ENCODE results near the gene TRIM66.

Gene TRIM66

DNA sequence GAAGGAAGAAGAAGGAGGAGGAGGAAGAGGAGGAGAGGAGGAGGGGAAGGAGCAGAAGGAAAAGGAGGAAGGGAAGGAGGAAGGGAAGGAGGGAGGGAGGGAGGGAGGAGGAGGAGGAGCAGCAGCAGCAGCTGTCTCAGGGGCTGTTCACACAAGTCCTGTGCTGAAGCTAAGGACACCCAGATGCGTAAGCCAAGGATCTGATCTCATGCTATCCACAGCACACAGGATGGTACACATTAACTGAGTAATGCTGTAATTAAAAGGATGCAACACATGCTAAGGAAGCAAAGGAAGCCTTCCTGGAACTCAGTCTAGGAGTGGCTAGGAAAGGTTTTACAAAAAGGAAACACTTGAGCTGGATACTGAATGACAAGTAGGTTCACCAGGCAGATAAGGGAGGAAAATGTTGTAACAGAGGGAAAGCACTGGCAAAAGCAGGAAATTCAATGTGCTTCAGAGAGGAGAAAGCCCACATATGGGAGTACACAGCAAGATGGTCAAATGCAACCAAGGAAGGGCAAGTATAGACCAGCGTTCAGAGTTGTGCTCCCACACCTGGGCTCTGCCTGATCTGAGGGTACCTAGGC is 32.0 kb downstream of the TRIM66 start:
- DNase-seq = no peak

- DNase-seq = no peak
Observed at GRCh38 chr11:8649361-8649760, 33.1 kb downstream of the TRIM66 start.

GRCh38 chr11:8646873-8647272 is 35.6 kb downstream of the TRIM66 start:
- DNase-seq = no peak

- no peak for DNase-seq
Observed at GRCh38 chr11:8642196-8642841, 40.1 kb downstream of the TRIM66 start.

DNA sequence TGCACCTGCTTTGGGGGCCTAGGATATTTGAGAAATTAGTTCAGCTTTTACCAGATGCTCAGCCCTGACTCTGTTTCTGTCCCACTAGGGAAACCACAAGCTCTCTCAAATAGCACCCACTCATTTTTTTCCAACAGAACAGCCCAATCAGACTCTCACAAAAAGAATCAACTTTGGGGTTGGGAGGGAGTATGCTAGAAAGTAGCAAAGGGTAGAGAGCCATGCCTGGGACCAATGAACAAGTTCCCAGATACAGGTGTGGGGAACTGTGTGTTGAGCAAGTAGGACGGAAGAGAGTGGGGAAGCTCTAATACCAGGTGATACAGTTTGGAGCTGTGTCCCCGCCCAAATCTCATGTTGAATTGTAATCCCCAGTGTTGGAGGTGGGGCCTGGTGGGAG is 41.1 kb downstream of the TRIM66 start:
- no peak for DNase-seq

GRCh38 chr11:8640267-8640906 is 42.1 kb downstream of the TRIM66 start:
- no peak for DNase-seq

- DNase-seq = no peak
Observed at GRCh38 chr11:8639655-8640054, 42.8 kb downstream of the TRIM66 start.

- DNase-seq = no peak
Observed at GRCh38 chr11:8638300-8638699, 44.2 kb downstream of the TRIM66 start.

- no peak for DNase-seq
Observed at GRCh38 chr11:8636127-8636526, 46.3 kb downstream of the TRIM66 start.

DNA sequence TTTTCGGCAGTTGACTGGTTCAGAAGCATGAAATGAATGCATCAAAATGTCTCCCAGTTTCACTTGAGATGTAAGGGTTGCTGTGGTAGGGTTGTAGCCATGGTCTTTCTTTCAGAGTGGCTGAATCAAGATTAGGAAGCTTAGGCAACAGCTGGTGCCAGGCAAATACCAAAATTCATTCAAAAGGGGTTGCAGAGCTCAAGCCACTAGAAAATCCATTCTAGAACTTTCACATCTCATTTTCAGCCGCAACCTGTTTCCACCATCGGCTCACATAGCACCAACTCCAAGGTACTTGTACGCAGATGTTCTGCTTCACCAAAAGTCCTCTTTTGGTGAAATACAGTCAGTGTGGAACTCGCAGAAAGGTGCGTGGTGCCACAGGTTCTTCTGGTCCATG is 48.0 kb downstream of the TRIM66 start:
- no peak for DNase-seq

DNA sequence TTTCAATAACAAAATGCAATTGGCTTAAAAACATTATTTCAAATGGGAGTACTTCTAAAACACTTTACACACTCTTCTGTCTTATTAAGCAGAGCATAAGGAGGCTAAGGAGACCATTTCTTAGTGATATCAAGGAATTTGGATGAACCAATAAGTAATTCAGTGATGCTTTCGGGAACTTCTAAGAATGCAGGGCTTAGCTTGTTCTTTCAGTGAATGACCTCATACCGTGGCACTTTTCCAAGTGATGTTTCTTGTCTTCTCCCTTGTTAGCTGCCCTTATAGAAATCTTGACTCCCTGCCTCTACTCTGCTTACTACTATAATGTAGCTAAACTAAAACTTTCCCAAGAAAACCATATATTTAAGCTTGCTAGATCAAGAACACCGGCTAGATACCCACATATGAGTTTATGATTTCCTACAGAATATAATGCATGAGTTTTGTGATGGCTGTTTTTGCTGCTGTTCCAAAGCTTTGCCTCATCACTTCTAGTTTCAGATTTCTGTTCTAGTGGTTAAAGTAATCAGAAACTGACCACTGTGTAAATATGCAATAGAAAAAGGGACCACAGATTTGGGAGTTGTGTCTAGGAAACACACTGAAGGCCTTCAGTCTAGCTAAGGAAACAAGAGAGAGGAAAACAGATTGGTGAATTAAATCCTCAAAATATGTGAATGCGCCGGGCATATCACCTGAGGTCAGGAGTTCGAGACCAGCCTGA is 50.9 kb downstream of the TRIM66 start:
- no peak for DNase-seq

DNA sequence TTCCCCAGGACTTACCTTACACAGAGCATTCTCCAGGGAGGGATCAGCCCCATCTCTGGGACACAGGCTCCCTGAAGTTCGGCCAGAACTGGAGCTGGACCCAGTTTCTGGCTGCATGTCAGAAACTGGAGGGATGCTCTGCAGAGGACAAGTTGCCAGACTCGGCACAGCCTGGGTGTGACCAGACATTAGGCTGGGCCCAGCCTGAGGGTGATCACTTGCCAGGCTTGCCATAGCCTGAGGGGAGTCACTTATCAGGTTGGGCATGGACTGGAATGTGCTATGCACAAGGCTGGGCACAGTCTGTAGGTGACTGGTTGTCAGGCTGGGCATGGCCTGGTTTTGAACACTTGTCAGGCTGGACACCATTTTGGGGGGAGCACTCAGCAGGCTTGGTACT is 57.8 kb downstream of the TRIM66 start:
- DNase-seq = no peak

- DNase-seq = no peak
Observed at GRCh38 chr11:8621147-8621546, 61.3 kb downstream of the TRIM66 start.

DNA sequence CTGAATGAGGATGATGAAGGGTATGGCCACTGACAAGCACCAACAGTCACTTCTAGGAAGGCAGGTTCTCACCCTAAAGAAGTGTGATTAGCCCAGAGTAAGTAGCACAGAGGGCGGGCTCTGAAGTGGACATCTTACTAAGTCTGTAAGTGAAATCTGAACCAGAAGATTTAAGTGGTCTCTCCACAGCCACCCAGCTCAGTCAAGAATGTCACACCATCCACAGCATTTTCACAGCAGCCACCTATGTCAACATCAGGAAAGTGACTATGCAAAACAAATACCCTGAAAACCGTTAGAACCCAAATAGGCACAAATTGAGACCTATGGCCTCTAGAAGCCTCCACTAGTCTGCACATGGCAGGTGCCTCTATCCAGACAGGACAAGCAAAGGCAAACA is 65.4 kb downstream of the TRIM66 start:
- no peak for DNase-seq

DNA sequence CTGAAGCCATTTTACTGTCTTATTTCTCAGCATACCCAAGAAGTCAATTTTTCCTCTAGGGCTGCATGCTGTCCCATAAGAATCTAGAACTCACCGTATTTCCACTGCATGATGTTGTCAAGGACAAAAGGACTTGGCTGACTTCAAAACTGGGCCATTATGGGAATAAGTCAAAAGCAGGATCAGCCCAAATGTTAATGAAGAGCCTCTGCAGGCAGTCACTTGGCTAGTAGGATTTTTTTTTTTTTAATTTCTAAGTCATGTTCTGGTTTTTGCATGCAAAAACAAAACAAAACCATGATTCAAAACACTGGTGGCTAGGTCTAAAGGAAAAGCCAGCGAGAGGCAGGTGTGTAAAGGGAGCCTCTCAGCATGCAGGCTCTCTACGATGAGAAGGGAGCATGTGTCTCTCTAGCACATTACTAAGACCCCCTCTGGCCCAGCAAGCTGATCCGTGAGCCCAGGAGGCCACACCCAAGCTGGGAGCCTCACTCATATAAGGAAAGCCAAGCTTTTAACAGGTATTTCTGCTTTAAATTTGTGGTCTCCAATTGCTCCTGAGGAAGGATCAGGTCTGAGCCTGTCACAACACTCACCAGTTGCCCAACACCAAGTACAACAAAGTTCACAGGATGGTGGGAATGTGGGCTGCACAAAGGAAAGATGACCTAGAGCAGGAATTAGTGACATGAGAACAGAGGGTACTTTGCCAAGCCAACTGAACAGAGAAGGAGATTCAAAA is 67.0 kb downstream of the TRIM66 start:
- no peak for DNase-seq

DNA sequence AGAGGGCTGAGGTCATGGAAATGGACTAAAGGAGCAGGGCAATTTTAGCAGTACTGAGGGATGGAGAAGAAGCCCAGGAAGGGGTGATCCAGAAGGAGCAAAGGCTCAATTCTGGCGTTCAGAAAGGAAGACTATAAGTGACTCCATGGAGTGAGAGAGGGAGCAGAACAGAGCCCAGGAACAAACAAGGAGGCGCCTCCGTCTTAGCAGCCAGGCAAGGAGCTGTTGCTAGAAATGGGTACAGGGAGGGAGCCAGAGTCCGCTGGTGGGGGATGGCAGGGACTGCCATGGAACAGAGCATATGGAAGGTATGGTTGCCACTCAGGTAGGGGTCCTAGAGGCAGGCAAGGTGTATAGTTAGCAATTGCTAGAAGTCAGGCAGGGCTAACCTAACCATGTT is 68.0 kb downstream of the TRIM66 start:
- no peak for DNase-seq

DNA sequence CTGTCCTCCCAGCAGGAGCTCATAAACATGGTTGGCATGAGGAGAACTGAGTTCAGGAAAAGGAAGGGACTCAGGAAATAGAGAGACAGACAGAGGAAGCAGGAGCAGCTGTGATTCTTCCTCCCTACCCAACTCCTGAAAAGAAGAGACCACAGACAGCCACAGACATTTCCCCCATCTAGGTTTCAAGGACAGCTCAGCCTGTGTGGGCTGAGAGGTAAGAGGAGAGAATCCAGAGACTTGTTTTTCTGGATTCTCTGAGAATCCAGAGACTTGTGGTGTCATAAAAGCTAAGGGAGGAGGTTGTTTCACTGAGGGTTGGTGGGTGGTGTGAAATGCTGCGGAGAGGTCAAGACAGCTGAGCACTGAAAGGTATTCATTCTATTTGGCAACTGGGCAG is 69.4 kb downstream of the TRIM66 start:
- no peak for DNase-seq

- no peak for DNase-seq
Observed at GRCh38 chr11:8612522-8612921, 69.9 kb downstream of the TRIM66 start.

DNA sequence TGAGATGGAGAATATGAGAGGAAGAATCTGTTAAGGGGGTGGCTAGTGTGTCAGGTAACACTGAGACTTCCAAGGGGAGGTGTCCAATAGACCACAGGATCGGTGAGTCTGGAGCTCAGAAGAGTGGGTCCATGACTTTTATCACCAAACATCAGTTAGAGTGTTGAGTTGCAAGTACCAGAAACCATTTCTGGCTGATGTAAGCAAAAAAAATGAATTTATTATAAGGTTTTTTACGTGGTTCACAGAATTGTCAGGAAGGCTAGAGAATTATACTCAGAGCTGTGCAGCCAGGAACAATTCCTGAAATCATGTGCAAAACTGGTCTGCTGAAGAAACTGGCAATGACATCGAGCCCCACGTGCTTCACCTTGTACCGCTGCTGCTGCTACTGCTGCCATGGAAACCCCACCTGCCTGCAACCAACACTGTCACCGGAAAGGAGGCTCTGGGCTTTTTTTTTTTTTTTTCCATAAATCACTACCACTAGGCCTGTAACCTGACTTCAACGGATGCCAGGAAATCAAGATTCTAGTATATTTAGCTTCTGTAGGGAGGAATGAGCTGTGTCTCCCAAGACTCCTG is 71.8 kb downstream of the TRIM66 start:
- DNase-seq = no peak

DNA sequence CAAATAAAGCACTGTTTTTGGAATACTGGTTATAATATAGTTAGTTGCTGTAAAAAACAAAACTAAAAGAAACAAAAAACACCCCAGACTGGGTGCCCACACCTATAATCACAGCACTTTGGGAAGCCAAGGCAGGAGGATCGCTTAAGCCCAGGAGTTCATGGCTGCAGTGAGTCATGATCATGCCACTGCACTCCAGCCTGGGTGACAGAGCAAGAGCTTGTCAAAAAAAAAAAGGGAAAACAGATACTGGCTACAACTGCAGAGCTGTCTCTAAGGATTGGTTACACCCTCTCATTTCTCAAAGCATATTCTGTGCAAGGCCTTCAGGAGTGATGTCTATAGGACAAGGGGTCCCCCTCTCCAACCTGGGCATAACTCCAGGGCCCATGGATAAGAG is 73.8 kb downstream of the TRIM66 start:
- DNase-seq = no peak

DNA sequence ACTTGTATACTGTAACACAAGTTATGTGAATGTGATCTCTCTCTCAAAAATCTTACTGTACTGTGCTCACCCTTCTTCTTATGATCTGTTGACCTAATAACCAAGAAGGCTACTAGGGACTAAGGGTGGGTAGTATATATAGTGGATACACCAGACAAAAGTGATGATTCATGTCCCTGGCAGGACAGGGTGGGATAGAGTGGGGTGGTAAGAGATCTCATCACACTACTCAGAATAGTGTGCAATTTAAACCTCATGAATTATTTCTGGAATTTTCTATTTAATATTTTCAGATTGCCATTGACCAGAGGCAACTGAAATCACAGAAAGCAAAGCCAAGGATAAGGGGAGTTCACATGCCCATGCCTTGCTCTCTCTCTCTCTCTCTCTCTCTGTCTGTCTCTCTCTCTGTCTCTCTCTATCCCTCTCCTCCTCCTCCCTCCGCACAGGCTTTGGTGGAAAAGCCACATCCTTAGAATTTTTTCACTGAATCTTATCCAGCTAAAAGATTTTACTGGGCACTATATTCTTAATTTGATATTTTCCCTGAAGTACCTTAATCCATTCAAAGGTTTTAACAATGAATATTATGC is 76.4 kb downstream of the TRIM66 start:
- DNase-seq = no peak

GRCh38 chr11:8604078-8604723 is 78.3 kb downstream of the TRIM66 start:
- peak; percentile 80 for DNase-seq
